SK-N-SH (cell line): ENCODE data around the gene DDX1. TPM values are rescaled to one million over a fixed set of nuclear protein-coding genes. Genes with fewer than 3 reads are reported as not detected.

Experiments
- CTCF ChIA-PET: fragments of 300-600, 350-600 bp; formaldehyde crosslinking; extraction: SDS; loops from one replicate; lab custom pipeline; 2021; lab: Yijun Ruan, JAX
- POLR2A ChIA-PET: fragments of 350-600 bp; sonication (Branson Sonifier 250); formaldehyde crosslinking; extraction: SDS; loops from one replicate; lab custom pipeline; 2020; ENCODE audit warnings: antibody characterized with exemption, inconsistent platforms; lab: Yijun Ruan, JAX
- DNase-seq: peaks from one replicate; pipeline ENCODE4 v3.0.0; 2012
- H2AFZ ChIP-seq: fragments of 200-600 bp; sonication (generic); 2 replicates; pipeline ENCODE4 v1.8.1; 2016; ENCODE audit warnings: antibody characterized with exemption, mild to moderate bottlenecking, low read depth
- H3F3A ChIP-seq: fragments of 200-600 bp; sonication (generic); replicated peaks from 2 replicates; pipeline ENCODE3; 2016; ENCODE audit warnings: antibody characterized with exemption, mild to moderate bottlenecking; ENCODE audit not compliant: insufficient read depth
- H3K27ac ChIP-seq, 2 experiments: fragments of 200-500 bp in 1 of 2; fragments of 200-600 bp in 1 of 2; sonication (Bioruptor generic) in 1 of 2; sonication (generic), shearing (Covaris generic) in 1 of 2; 2 replicates each; pipeline versions ENCODE4 v1.5.1 to v1.6.1; 2014 to 2016; ENCODE audit warnings: low read depth in 2 of 2, inconsistent platforms in 1 of 2, low read length in 1 of 2, mild to moderate bottlenecking in 1 of 2, mixed read lengths in 1 of 2
- H3K27me3 ChIP-seq: fragments of 200-600 bp; sonication (generic), shearing (Covaris generic); 2 replicates; pipeline ENCODE4 v1.6.1; 2016; ENCODE audit warnings: mixed run types; ENCODE audit not compliant: insufficient read depth
- H3K36me3 ChIP-seq, 2 experiments: fragments of 200-500 bp in 1 of 2; fragments of 200-600 bp in 1 of 2; sonication (Bioruptor generic) in 1 of 2; sonication (generic) in 1 of 2; replicated peaks in 1 of 2; 2 replicates each; pipeline versions ENCODE3 to v1.5.1; 2014 to 2016; ENCODE audit warnings: low read length in 1 of 2, mild to moderate bottlenecking in 1 of 2; ENCODE audit not compliant: insufficient read depth in 2 of 2, control insufficient read depth in 1 of 2
- H3K4me1 ChIP-seq, 2 experiments: fragments of 200-500 bp in 1 of 2; fragments of 200-600 bp in 1 of 2; sonication (Bioruptor generic) in 1 of 2; sonication (generic), shearing (Covaris generic) in 1 of 2; 2 replicates each; pipeline versions ENCODE4 v1.5.1 to v1.6.1; 2014 to 2016; ENCODE audit warnings: low read depth in 1 of 2, low read length in 1 of 2, mixed run types in 1 of 2; ENCODE audit not compliant: insufficient read depth in 2 of 2, control insufficient read depth in 1 of 2
- H3K4me2 ChIP-seq: fragments of 200-600 bp; sonication (generic), shearing (Covaris generic); 2 replicates; pipeline ENCODE4 v1.6.1; 2017; ENCODE audit warnings: mixed run types
- H3K4me3 ChIP-seq, 2 experiments: fragments of 200-500 bp in 1 of 2; fragments of 200-600 bp in 1 of 2; sonication (Bioruptor generic) in 1 of 2; sonication (generic), shearing (Covaris generic) in 1 of 2; 2 replicates each; pipeline versions ENCODE4 v1.5.1 to v1.8.1; 2014 to 2016; ENCODE audit warnings: low read depth in 2 of 2, inconsistent platforms in 1 of 2, low read length in 1 of 2, mild to moderate bottlenecking in 1 of 2, mixed read lengths in 1 of 2, moderate library complexity in 1 of 2
- H3K79me2 ChIP-seq: fragments of 200-600 bp; sonication (generic); 2 replicates; pipeline ENCODE4 v1.8.1; 2017; ENCODE audit warnings: mild to moderate bottlenecking; ENCODE audit not compliant: insufficient read depth
- H3K9ac ChIP-seq: fragments of 200-600 bp; sonication (generic); 2 replicates; pipeline ENCODE4 v1.6.1; 2017; ENCODE audit warnings: mixed run types
- H3K9me2 ChIP-seq: fragments of 200-600 bp; sonication (generic); 2 replicates; pipeline ENCODE4 v1.6.1; 2017; ENCODE audit warnings: mixed run types
- H3K9me3 ChIP-seq: fragments of 200-600 bp; sonication (generic); 2 replicates; pipeline ENCODE4 v1.6.1; 2017; ENCODE audit warnings: mixed run types, mild to moderate bottlenecking, moderate library complexity
- H4K20me1 ChIP-seq: fragments of 200-600 bp; sonication (generic); 2 replicates; pipeline ENCODE4 v1.6.1; 2017; ENCODE audit warnings: mild to moderate bottlenecking, mixed run types; ENCODE audit not compliant: insufficient read depth
- CHD2 ChIP-seq: fragments of 150-350 bp; IDR thresholded peaks from 2 replicates; pipeline ENCODE4 v1.6.1; 2018; ENCODE audit warnings: low read length; ENCODE audit not compliant: partially characterized antibody
- ELF1 ChIP-seq: IDR thresholded peaks from 2 replicates; pipeline ENCODE4 v1.4.0; 2012
- FOSL2 ChIP-seq: IDR thresholded peaks from 2 replicates; pipeline ENCODE4 v1.4.0; 2012; ENCODE audit warnings: low read depth, mild to moderate bottlenecking, moderate library complexity, borderline replicate concordance
- FOXM1 ChIP-seq: IDR thresholded peaks from 2 replicates; pipeline ENCODE4 v1.4.0; 2012; ENCODE audit warnings: low read depth, mild to moderate bottlenecking
- MAX ChIP-seq: IDR thresholded peaks from 2 replicates; pipeline ENCODE4 v1.4.0; 2012; ENCODE audit warnings: low read depth
- MEF2A ChIP-seq: IDR thresholded peaks from 2 replicates; pipeline ENCODE4 v1.4.0; 2012; ENCODE audit warnings: low read depth, borderline replicate concordance
- MXI1 ChIP-seq: IDR thresholded peaks from 2 replicates; pipeline ENCODE4 v1.6.1; 2012; ENCODE audit warnings: mild to moderate bottlenecking, low read depth, low read length, improper control_type of control experiment
- NRF1 ChIP-seq: IDR thresholded peaks from 2 replicates; pipeline ENCODE4 v1.6.1; 2012; ENCODE audit warnings: low read depth, mild to moderate bottlenecking, low read length
- RAD21 ChIP-seq: IDR thresholded peaks from 2 replicates; pipeline ENCODE4 v1.6.1; 2012; ENCODE audit warnings: mild to moderate bottlenecking, low read length
- RFX5 ChIP-seq: IDR thresholded peaks from 2 replicates; pipeline ENCODE4 v1.6.1; 2012; ENCODE audit warnings: mild to moderate bottlenecking, improper control_type of control experiment, low read length
- RXRA ChIP-seq: IDR thresholded peaks from 2 replicates; pipeline ENCODE4 v1.4.0; 2012; ENCODE audit warnings: low read depth, mild to moderate bottlenecking, borderline replicate concordance
- SIN3A ChIP-seq: IDR thresholded peaks from 2 replicates; pipeline ENCODE4 v1.6.1; 2012; ENCODE audit warnings: low read depth, mild to moderate bottlenecking, low read length, moderate library complexity, borderline replicate concordance
- SMC3 ChIP-seq: IDR thresholded peaks from 2 replicates; pipeline ENCODE4 v1.6.1; 2012; ENCODE audit warnings: low read depth, low read length, improper control_type of control experiment
- TAF1 ChIP-seq: IDR thresholded peaks from 2 replicates; pipeline ENCODE4 v1.6.1; 2012; ENCODE audit warnings: low read depth, mild to moderate bottlenecking, low read length, moderate library complexity, borderline replicate concordance
- TCF12 ChIP-seq: IDR thresholded peaks from 2 replicates; pipeline ENCODE4 v1.4.0; 2012
- TEAD4 ChIP-seq: IDR thresholded peaks from 2 replicates; pipeline ENCODE4 v1.4.0; 2012; ENCODE audit warnings: mild to moderate bottlenecking, borderline replicate concordance; ENCODE audit not compliant: insufficient read depth
- WGBS: methylation state at CpG from one replicate; pipeline ENCODE4 v1.1.6; 2017; ENCODE audit warnings: low lambda C conversion rate; 5-methylcytosine and 5-hydroxymethylcytosine counted together
- polyA plus RNA-seq, 3 experiments: library from polyadenylated mRNA; depleted of rRNA; stranded (reverse); fragments of >200 nt; gene quantifications; 2 replicates each; pipeline ENCODE4 v1.2.3, GENCODE V29; 2012
- TF ChIP-seq, protein P1 (sequence below): fragments of 150-350 bp; IDR thresholded peaks from 2 replicates; pipeline ENCODE4 v1.6.1; 2016; ENCODE audit warnings: mild to moderate bottlenecking, low read depth, low read length
- TF ChIP-seq, protein P2 (sequence below): IDR thresholded peaks from 2 replicates; pipeline ENCODE4; 2012
- TF ChIP-seq, protein P3 (sequence below): fragments of 200-600 bp; sonication (generic); IDR thresholded peaks from 2 replicates; pipeline ENCODE4 v1.6.1; 2017; ENCODE audit warnings: antibody characterized with exemption, mild to moderate bottlenecking, moderate library complexity

DDX1 gene
- polyA plus RNA-seq, 1 of the 3 experiments (the other 2 are of a cell fraction): 54.5 TPM

GRCh38 chr2:15658911-15659310 is 67.2 kb downstream of the DDX1 start:
- whole genome bisulfite sequencing: 26% methylated on average over 4 of the region's 4 CpGs
- no peak overlapping the region for H3K9ac ChIP-seq
- H4K20me1 ChIP-seq: no peaks in the 10 kb centered on the region
- no peaks in the 10 kb centered on the region for H3K36me3 ChIP-seq
- H3K27me3 ChIP-seq: no peaks in the 10 kb centered on the region
- no peak overlapping the region for H3K4me2 ChIP-seq
- POLR2A ChIA-PET: no interaction called here
- CTCF ChIA-PET: interaction anchor here (1.0 to 1.9 kb wide), 2 partner anchors 19 to 848 kb away, joined by 5 to 7 read pairs; no protein-coding TSS in a partner anchor
- no peak for DNase-seq
- no peaks in the 10 kb centered on the region for H3K9me3 ChIP-seq
- H3K4me3 ChIP-seq: no peak overlapping the region
- H3F3A ChIP-seq: no peaks in the 10 kb centered on the region
- no peak for TF ChIP-seq RAD21
- no peak overlapping the region for H2AFZ ChIP-seq
- no peaks in the 10 kb centered on the region for H3K9me2 ChIP-seq
- H3K27ac ChIP-seq: no peak overlapping the region
- H3K79me2 ChIP-seq: no peaks in the 10 kb centered on the region
- H3K4me1 ChIP-seq: no peaks in the 10 kb centered on the region

GRCh38 chr2:15660491-15661294 is 69.0 kb downstream of the DDX1 start:
- H3K4me1 ChIP-seq: no peaks in the 10 kb centered on the region; a peak in 1 of 4 replicates
- no peak overlapping the region for H3K27ac ChIP-seq
- CTCF ChIA-PET: interaction anchor here (1.0 kb wide), 1 partner anchor 16 kb away, joined by 3 read pairs; no protein-coding TSS in a partner anchor
- no peak overlapping the region for H3K4me2 ChIP-seq
- no peaks in the 10 kb centered on the region for H3K79me2 ChIP-seq
- POLR2A ChIA-PET: no interaction called here
- no peaks in the 10 kb centered on the region for H3F3A ChIP-seq
- DNase-seq: no peak
- H2AFZ ChIP-seq: no peak overlapping the region
- H4K20me1 ChIP-seq: no peaks in the 10 kb centered on the region
- no peaks in the 10 kb centered on the region for H3K36me3 ChIP-seq
- no peak overlapping the region for H3K9ac ChIP-seq
- WGBS: 34% methylated on average over 6 of the region's 6 CpGs
- H3K9me2 ChIP-seq: no peaks in the 10 kb centered on the region
- no peak for TF ChIP-seq NRF1
- TF ChIP-seq RAD21: no peak
- no peak for TF ChIP-seq TAF1
- TF ChIP-seq MEF2A: no peak
- no peak for TF ChIP-seq MAX
- no peak for TF ChIP-seq TCF12
- TF ChIP-seq RXRA: no peak
- no peak for TF ChIP-seq FOSL2
- TF ChIP-seq, protein P1, sequence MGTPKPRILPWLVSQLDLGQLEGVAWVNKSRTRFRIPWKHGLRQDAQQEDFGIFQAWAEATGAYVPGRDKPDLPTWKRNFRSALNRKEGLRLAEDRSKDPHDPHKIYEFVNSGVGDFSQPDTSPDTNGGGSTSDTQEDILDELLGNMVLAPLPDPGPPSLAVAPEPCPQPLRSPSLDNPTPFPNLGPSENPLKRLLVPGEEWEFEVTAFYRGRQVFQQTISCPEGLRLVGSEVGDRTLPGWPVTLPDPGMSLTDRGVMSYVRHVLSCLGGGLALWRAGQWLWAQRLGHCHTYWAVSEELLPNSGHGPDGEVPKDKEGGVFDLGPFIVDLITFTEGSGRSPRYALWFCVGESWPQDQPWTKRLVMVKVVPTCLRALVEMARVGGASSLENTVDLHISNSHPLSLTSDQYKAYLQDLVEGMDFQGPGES: no peak
- TF ChIP-seq, all 33 proteins: peak for 0
- no peaks in the 10 kb centered on the region for H3K9me3 ChIP-seq
- no peaks in the 10 kb centered on the region for H3K27me3 ChIP-seq
- no peak overlapping the region for H3K4me3 ChIP-seq

DNA sequence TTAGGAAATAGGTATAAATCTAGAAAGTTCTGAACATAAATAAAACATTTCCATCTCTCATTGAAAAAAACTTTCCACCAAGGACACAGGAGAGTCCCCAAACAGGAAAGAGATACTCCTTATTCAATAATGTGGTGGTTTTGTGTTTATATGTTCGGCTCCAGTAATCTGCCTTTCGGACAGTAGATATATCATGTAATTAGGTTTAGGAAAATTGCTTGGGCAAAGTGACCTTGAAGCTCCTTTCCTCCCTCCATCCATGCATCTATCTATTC is 69.6 kb downstream of the DDX1 start:
- no peaks in the 10 kb centered on the region for H3K79me2 ChIP-seq
- H3K36me3 ChIP-seq: no peaks in the 10 kb centered on the region
- no peaks in the 10 kb centered on the region for H4K20me1 ChIP-seq
- no peaks in the 10 kb centered on the region for H3K27me3 ChIP-seq
- no peaks in the 10 kb centered on the region for H3F3A ChIP-seq
- H3K4me2 ChIP-seq: no peak overlapping the region
- 26% methylated on average over 2 of the region's 2 CpGs for WGBS
- DNase-seq: no peak
- no peak overlapping the region for H3K4me3 ChIP-seq
- no peak overlapping the region for H2AFZ ChIP-seq
- H3K9me3 ChIP-seq: no peaks in the 10 kb centered on the region
- H3K27ac ChIP-seq: no peak overlapping the region
- H3K9me2 ChIP-seq: no peaks in the 10 kb centered on the region
- H3K4me1 ChIP-seq: no peaks in the 10 kb centered on the region; a peak in 1 of 4 replicates
- ChIA-PET CTCF (no interaction called here), POLR2A (no interaction called here)
- no peak overlapping the region for H3K9ac ChIP-seq
- TF ChIP-seq RFX5 (no peak), SIN3A (no peak), FOXM1 (no peak), SMC3 (no peak), NRF1 (no peak), FOSL2 (no peak), MXI1 (no peak), CHD2 (no peak), TEAD4 (no peak), ELF1 (no peak)
- TF ChIP-seq, protein P2, sequence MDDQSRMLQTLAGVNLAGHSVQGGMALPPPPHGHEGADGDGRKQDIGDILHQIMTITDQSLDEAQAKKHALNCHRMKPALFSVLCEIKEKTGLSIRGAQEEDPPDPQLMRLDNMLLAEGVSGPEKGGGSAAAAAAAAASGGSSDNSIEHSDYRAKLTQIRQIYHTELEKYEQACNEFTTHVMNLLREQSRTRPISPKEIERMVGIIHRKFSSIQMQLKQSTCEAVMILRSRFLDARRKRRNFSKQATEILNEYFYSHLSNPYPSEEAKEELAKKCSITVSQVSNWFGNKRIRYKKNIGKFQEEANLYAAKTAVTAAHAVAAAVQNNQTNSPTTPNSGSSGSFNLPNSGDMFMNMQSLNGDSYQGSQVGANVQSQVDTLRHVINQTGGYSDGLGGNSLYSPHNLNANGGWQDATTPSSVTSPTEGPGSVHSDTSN: no peak
- TF ChIP-seq, protein P3, sequence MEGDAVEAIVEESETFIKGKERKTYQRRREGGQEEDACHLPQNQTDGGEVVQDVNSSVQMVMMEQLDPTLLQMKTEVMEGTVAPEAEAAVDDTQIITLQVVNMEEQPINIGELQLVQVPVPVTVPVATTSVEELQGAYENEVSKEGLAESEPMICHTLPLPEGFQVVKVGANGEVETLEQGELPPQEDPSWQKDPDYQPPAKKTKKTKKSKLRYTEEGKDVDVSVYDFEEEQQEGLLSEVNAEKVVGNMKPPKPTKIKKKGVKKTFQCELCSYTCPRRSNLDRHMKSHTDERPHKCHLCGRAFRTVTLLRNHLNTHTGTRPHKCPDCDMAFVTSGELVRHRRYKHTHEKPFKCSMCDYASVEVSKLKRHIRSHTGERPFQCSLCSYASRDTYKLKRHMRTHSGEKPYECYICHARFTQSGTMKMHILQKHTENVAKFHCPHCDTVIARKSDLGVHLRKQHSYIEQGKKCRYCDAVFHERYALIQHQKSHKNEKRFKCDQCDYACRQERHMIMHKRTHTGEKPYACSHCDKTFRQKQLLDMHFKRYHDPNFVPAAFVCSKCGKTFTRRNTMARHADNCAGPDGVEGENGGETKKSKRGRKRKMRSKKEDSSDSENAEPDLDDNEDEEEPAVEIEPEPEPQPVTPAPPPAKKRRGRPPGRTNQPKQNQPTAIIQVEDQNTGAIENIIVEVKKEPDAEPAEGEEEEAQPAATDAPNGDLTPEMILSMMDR: no peak
